Pancreas (tissue), 10 donors: ENCODE results near the gene LRRC49. TPM values are rescaled to one million over a fixed set of nuclear protein-coding genes. Genes with fewer than 3 reads are reported as not detected.
"Not testable (repeated sequence)": the region's sequence is repeated elsewhere in the genome, so short reads cannot be mapped to it uniquely, and the experiment has no call there.

Source experiments
- ATAC-seq, 4 donors: fragments of 200-7000 bp; cut with Tn5 transposase; one replicate each; pipeline versions ENCODE4 v1.8.0 to v1.9.1; 2020; ENCODE audit warnings: mild to moderate bottlenecking in 4 of 4, moderate library complexity in 4 of 4
- DNase-seq, 6 donors: peaks; one replicate each; pipeline ENCODE4 v3.0.0-alpha.2; 2020
- FAIRE-seq: peaks from 2 replicates; lab custom pipeline; 2012; peaks lifted over from hg19 to GRCh38; lab: Jason Lieb, UNC
- H3K27ac ChIP-seq, 4 donors: fragments of 200-600 bp; sonication (generic); 1 replicate in 3 of 4; 2 replicates in 1 of 4; pipeline versions ENCODE4 v1.5.0 to v1.8.0; 2020
- H3K27me3 ChIP-seq, 4 donors: fragments of 200-600 bp; one replicate each; pipeline ENCODE4 v1.8.0; 2021
- H3K36me3 ChIP-seq, 3 donors: fragments of 200-600 bp; sonication (generic) in 1 of 3; one replicate each; pipeline versions ENCODE4 v1.5.0 to v1.8.0; 2020 to 2021
- H3K4me1 ChIP-seq, 3 donors: fragments of 200-600 bp; one replicate each; pipeline ENCODE4 v1.8.0; 2021
- H3K4me3 ChIP-seq, 4 donors: fragments of 200-600 bp; sonication (generic) in 2 of 4; one replicate each; pipeline versions ENCODE4 v1.5.0 to v1.8.0; 2020 to 2021
- H3K9me3 ChIP-seq, 4 donors: fragments of 200-600 bp; one replicate each; pipeline ENCODE4 v1.8.0; 2021
- WGBS, 2 donors: extraction: QIAGEN DNeasy Blood & Tissue Kit; methylation state at CpG; one replicate each; pipeline ENCODE4 v1.1.7; 2013; 5-methylcytosine and 5-hydroxymethylcytosine counted together
- intact Hi-C, 3 donors: fragments of 100-400 bp; cut with DNase I; formaldehyde crosslinking; loops; one replicate each; pipeline versions ENCODE4 v1.11.1 to v1.14.2; 2022
- polyA plus RNA-seq, 2 donors: library from polyadenylated mRNA; stranded (reverse); fragments of 200-250 nt; gene quantifications; one replicate each; pipeline ENCODE4 v1.2.3, GENCODE V29; 2013
- total RNA-seq, 6 donors: library from RNA; stranded (reverse); fragmentation: NEBNext Ultra II Directional in 4 of 6; extraction: Animal tissue kit (Norgen Biotek cat#: 25700) in 4 of 6; gene quantifications; one replicate each; pipeline versions ENCODE4 v1.2.1 to v1.2.4, GENCODE V29; 2021 to 2023
- TF ChIP-seq, protein P1 (sequence below), 4 donors: fragments of 200-600 bp; sonication (generic) in 3 of 4; IDR thresholded peaks; one replicate each; pipeline versions ENCODE4 v1.5.0 to v1.8.0; 2021; ENCODE audit warnings: antibody characterized with exemption in 4 of 4
- donor health status: healthy with polysubstance abuse.
- donor health status: DM: no; HTN: no; CAD: no; lungs with moderate emphysema.
- donor health status: DM: no; HTN: no; CAD: no.
- donor health status: control.
- donor health status: control.
- donor health status: Bipolar disorder and iron deficiency.
- donor health status: DM: yes; HTN: yes; CAD: no.
- donor health status: DM: no; HTN: no; CAD: no.
- donor health status: DM: no; HTN: no; CAD: no.
- donor health status: DM: yes; HTN: yes; CAD: no.

LRRC49 gene
- total and polyA plus RNA-seq, 8 donors: 1.7 to 6.4 (median 4.0) TPM

DNA sequence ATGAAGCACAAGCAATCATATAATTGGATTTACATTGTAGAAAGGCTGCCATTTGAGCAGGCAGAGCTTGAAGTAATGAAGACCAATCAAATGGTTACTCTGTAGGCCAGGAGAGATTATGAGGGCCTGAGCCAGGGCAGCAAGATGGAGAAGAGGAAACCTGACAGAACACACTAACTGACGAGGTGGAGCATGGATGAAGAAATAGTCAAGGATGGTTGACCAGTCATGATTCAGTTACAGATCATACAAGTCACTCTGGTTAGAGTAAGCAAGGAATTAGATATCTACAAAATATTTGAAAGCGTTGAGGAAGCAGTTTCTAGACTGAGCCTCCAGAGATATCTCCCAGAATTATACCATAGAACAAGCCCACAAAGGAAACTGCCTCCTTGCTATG is 120.8 kb downstream of the LRRC49 start:
- Histone ChIP-seq H3K4me1 (no peaks in the 10 kb centered on the region), H3K9me3 (no peaks in the 10 kb centered on the region), H3K27ac (no peak overlapping the region), H3K36me3 (no peaks in the 10 kb centered on the region), H3K4me3 (no peak overlapping the region), H3K27me3 (no peaks in the 10 kb centered on the region)
- intact Hi-C loops: no loop called here
- FAIRE-seq (no peak), ATAC-seq (no peak), DNase-seq (no peak)
- 67 to 88% methylated on average over 2 of the region's 2 CpGs for WGBS, 2 donors
- TF ChIP-seq, protein P1, sequence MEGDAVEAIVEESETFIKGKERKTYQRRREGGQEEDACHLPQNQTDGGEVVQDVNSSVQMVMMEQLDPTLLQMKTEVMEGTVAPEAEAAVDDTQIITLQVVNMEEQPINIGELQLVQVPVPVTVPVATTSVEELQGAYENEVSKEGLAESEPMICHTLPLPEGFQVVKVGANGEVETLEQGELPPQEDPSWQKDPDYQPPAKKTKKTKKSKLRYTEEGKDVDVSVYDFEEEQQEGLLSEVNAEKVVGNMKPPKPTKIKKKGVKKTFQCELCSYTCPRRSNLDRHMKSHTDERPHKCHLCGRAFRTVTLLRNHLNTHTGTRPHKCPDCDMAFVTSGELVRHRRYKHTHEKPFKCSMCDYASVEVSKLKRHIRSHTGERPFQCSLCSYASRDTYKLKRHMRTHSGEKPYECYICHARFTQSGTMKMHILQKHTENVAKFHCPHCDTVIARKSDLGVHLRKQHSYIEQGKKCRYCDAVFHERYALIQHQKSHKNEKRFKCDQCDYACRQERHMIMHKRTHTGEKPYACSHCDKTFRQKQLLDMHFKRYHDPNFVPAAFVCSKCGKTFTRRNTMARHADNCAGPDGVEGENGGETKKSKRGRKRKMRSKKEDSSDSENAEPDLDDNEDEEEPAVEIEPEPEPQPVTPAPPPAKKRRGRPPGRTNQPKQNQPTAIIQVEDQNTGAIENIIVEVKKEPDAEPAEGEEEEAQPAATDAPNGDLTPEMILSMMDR (IDR thresholded peaks at IDR 0.05): no peak

DNA sequence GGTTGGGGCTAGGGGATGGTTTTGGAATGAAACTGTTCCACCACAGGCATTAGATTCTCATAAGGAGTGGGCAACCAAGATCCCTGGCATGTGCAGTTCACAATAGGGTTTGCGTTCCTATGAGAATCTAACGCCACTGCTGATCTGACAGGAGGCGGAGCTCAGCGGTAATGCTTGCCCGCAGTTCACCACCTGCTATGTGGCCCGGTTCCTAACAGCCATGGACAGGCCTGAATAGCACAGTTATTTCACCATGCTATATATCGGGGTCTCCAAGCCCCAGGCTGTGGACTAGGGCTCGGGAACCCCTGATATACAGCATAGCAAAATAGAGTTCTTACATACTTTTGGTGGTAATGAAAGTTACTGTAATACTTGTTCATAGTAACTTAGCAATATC is 122.7 kb downstream of the LRRC49 start:
- Histone ChIP-seq H3K4me1 (no peaks in the 10 kb centered on the region), H3K9me3 (no peaks in the 10 kb centered on the region), H3K27me3 (no peaks in the 10 kb centered on the region), H3K27ac (no peak overlapping the region), H3K4me3 (no peak overlapping the region), H3K36me3 (no peaks in the 10 kb centered on the region)
- FAIRE-seq (no peak), ATAC-seq (no peak), DNase-seq (no peak)
- 85 to 90% methylated on average over 8 of the region's 8 CpGs for WGBS, 2 donors
- intact Hi-C loops: no loop called here
- TF ChIP-seq, protein P1 (IDR thresholded peaks at IDR 0.05): no peak

DNA sequence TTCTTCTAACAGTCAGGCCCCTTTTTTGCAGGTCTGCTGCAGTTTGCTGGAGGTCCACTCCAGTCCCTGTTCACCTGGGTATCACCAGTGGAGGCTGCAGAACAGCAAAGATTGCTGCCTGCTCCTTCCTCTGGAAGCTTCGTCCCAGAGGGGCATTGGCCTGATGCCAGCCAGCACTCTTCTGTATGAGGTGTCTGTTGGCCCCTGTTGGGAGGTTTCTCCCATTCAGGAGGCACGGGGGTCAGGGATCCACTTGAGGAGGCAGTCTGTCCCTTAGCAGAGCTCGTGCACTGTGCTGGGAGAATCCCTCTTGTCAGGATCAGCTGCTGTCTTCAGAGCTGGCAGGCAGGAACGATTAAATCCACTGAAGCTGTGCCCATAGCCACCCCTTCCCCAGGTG is 138.6 kb downstream of the LRRC49 start:
- H3K27ac ChIP-seq, ATAC-seq, H3K27me3 ChIP-seq, H3K4me3 ChIP-seq, H3K9me3 ChIP-seq, intact Hi-C loops, FAIRE-seq, H3K4me1 ChIP-seq, H3K36me3 ChIP-seq: not testable (repeated sequence)
- peak in 1 of 6 donors; percentile 45 for DNase-seq
- WGBS, 2 donors: 58 to 67% methylated on average over 4 of the region's 4 CpGs

DNA sequence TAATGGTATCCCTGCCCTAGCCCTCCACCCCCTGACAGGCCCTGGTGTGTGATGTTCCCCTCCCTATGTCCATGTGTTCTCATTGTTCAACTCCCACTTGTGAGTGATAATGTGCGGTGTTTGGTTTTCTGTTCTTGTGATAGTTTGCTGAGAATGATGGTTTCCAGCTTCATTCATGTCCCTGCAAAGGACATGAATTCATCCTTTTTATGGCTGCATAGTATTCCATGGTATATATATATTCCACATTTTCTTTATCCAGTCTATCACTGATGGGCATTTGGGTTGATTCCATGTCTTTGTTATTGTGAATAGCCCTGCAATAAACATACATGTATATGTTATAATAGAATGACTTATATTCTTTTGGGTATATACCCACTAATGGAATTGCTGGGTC is 142.9 kb downstream of the LRRC49 start:
- FAIRE-seq, H3K9me3 ChIP-seq, H3K4me3 ChIP-seq, ATAC-seq, DNase-seq, H3K27me3 ChIP-seq, H3K27ac ChIP-seq, intact Hi-C loops, H3K4me1 ChIP-seq, H3K36me3 ChIP-seq: not testable (repeated sequence)
- 98 to 100% methylated on average over 1 of the region's 1 CpG for WGBS, 2 donors

DNA sequence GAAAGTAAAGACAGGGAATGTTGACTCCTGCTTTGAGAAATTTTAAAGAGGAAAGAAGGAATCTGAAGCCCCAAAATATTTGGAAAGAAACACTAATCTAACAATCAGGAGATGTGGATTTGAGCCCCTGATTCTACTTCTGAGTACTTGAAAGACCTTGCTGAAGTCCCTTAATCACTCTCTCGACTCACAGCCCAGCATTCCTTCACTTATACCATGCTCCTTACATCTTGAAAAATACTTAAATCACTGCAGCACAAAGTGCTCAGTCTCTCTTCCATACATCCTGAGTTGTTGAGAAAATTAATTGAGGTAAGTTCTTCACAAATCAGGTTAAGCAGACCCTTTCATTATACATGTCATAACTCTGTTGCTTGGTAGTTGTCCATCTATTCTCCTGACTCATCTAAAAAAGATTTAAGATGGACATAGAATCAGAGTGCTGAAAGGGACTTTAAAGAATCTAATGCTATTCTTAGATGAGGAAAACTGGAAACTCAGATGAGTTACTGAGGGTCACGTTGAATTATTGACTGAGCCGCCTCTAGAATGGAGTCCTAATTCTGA is 149.8 kb downstream of the LRRC49 start:
- Histone ChIP-seq H3K4me1 (no peaks in the 10 kb centered on the region), H3K36me3 (no peaks in the 10 kb centered on the region), H3K27ac (no peak overlapping the region), H3K9me3 (no peaks in the 10 kb centered on the region), H3K4me3 (no peak overlapping the region), H3K27me3 (no peaks in the 10 kb centered on the region)
- FAIRE-seq (no peak), DNase-seq (no peak), ATAC-seq (no peak)
- WGBS, 2 donors: 66 to 69% methylated on average over 3 of the region's 3 CpGs
- TF ChIP-seq, protein P1 (IDR thresholded peaks at IDR 0.05): no peak
- intact Hi-C loops: no loop called here

DNA sequence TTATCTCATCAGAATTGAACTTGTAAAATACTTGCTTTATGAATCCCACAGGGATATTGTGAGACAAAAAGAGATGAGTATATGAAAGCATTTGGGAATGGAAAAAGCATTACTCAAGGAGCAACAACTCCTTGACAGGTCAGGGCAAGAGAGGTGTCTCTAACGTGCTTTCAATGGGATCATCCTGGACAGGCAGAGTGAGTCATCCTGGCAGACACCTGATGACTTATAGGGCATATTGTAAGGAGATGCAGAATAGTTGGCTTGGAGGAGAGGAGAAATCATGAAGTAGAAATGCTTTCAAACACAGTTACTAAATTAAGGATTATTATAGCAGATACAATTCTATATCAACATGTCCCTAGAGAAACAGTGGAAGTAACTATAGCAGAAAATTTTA is 150.7 kb downstream of the LRRC49 start:
- no peak overlapping the region for H3K27ac ChIP-seq
- H3K27me3 ChIP-seq: no peaks in the 10 kb centered on the region
- ATAC-seq: no peak
- TF ChIP-seq, protein P1 (IDR thresholded peaks at IDR 0.05): no peak
- H3K9me3 ChIP-seq: no peaks in the 10 kb centered on the region
- no peak for DNase-seq
- no peaks in the 10 kb centered on the region for H3K4me1 ChIP-seq
- no peaks in the 10 kb centered on the region for H3K36me3 ChIP-seq
- WGBS, 2 donors: 45 to 48% methylated on average over 1 of the region's 1 CpG
- H3K4me3 ChIP-seq: no peak overlapping the region
- FAIRE-seq: no peak
- intact Hi-C loops: no loop called here
